GM23248 (cell line): ENCODE results near the gene ZDHHC13. TPM values are rescaled to one million over a fixed set of nuclear protein-coding genes. Genes with fewer than 3 reads are reported as not detected.

Experiments used
- DNase-seq: peaks from one replicate; pipeline ENCODE4 v3.0.0-alpha.2; 2015
- H2AFZ ChIP-seq: fragments of 200-600 bp; sonication (generic); 2 replicates; pipeline ENCODE4 v1.6.1; 2016; ENCODE audit warnings: antibody characterized with exemption
- H3F3A ChIP-seq: fragments of 200-600 bp; sonication (generic); 2 replicates; pipeline ENCODE4 v1.6.1; 2016; ENCODE audit warnings: mild to moderate bottlenecking, antibody characterized with exemption, mixed run types; ENCODE audit not compliant: insufficient read depth
- H3K27ac ChIP-seq: fragments of 200-600 bp; sonication (generic); 2 replicates; pipeline ENCODE4 v1.5.1; 2016; ENCODE audit warnings: mild to moderate bottlenecking
- H3K27me3 ChIP-seq: fragments of 200-600 bp; sonication (generic); replicated peaks from 2 replicates; pipeline ENCODE4 v1.6.1; 2016; ENCODE audit warnings: mild to moderate bottlenecking; ENCODE audit not compliant: insufficient read depth
- H3K36me3 ChIP-seq: fragments of 200-600 bp; sonication (generic); 2 replicates; pipeline ENCODE4 v1.6.1; 2016; ENCODE audit warnings: low read depth, mild to moderate bottlenecking
- H3K4me1 ChIP-seq: fragments of 200-600 bp; sonication (generic); 2 replicates; pipeline ENCODE4 v1.6.1; 2016; ENCODE audit warnings: mild to moderate bottlenecking; ENCODE audit not compliant: insufficient read depth
- H3K4me2 ChIP-seq: fragments of 200-600 bp; sonication (generic); one replicate; pipeline ENCODE4 v1.6.1; 2016; ENCODE audit warnings: mild to moderate bottlenecking; ENCODE audit not compliant: unreplicated experiment
- H3K4me3 ChIP-seq: fragments of 200-600 bp; sonication (generic); 2 replicates; pipeline ENCODE4 v1.5.1; 2016; ENCODE audit warnings: mild to moderate bottlenecking
- H3K79me2 ChIP-seq: fragments of 200-600 bp; sonication (generic); 2 replicates; pipeline ENCODE4 v1.6.1; 2016; ENCODE audit warnings: mild to moderate bottlenecking; ENCODE audit not compliant: insufficient read depth
- H3K9ac ChIP-seq: fragments of 200-600 bp; sonication (generic); 2 replicates; pipeline ENCODE4 v1.6.1; 2016; ENCODE audit warnings: mild to moderate bottlenecking
- H3K9me2 ChIP-seq: fragments of 200-600 bp; sonication (generic); 2 replicates; pipeline ENCODE4 v1.6.1; 2016; ENCODE audit warnings: mixed run types, mild to moderate bottlenecking, moderate library complexity; ENCODE audit not compliant: insufficient read depth
- H3K9me3 ChIP-seq: fragments of 200-600 bp; sonication (generic); one replicate; pipeline ENCODE4 v1.6.1; 2017; ENCODE audit warnings: low read depth
- H4K20me1 ChIP-seq: fragments of 200-600 bp; sonication (generic); 2 replicates; pipeline ENCODE4 v1.6.0; 2016; ENCODE audit not compliant: insufficient read depth
- EZH2 ChIP-seq: fragments of 200-600 bp; sonication (generic); IDR thresholded peaks from 2 replicates; pipeline ENCODE4 v1.6.1; 2018; ENCODE audit warnings: antibody characterized with exemption, mild to moderate bottlenecking; ENCODE audit not compliant: insufficient read depth, poor library complexity, severe bottlenecking
- EZH2phosphoT487 ChIP-seq: fragments of 200-600 bp; sonication (generic); IDR thresholded peaks from 2 replicates; pipeline ENCODE4 v1.6.1; 2018; ENCODE audit warnings: antibody characterized with exemption, moderate library complexity, mild to moderate bottlenecking, low read depth; ENCODE audit not compliant: insufficient read depth
- WGBS, 2 experiments: methylation state at CpG; one replicate each; pipeline ENCODE4 v1.1.6; 2015 to 2017; ENCODE audit warnings: low lambda C conversion rate in 2 of 2, low coverage in 1 of 2; ENCODE audit errors: missing lambda C conversion rate in 2 of 2; 5-methylcytosine and 5-hydroxymethylcytosine counted together
- in situ Hi-C: fragments of 300-500 bp; cut with MboI; formaldehyde crosslinking; loops from 2 replicates; pipeline ENCODE4 v1.15.0; 2020
- polyA plus RNA-seq: library from polyadenylated mRNA; unstranded; fragments of >200 nt; fragmentation: Nextera tagmentation; extraction: Ambion mirVana; gene quantifications from 2 replicates; pipeline ENCODE4 v1.2.1, GENCODE V29; 2016
- total RNA-seq: library from RNA; depleted of rRNA; stranded (reverse); fragments of >200 nt; shearing (Covaris generic); gene quantifications from 2 replicates; pipeline ENCODE4 v1.2.3, GENCODE V29; 2014

ZDHHC13 gene
- total and polyA plus RNA-seq, 2 experiments from 2014 or later = 10.9 to 12.5 TPM

- H3F3A ChIP-seq = no peaks in the 10 kb centered on the region
- H3K4me1 ChIP-seq = no peaks in the 10 kb centered on the region
- peaks cover 10% of the 10 kb centered on the region; the same call in 1 of the 2 replicates for H3K36me3 ChIP-seq
- in situ Hi-C loops = no loop called here
- no peak overlapping the region for H3K9ac ChIP-seq
- H4K20me1 ChIP-seq = no peaks in the 10 kb centered on the region
- no peaks in the 10 kb centered on the region for H3K79me2 ChIP-seq
- TF ChIP-seq EZH2 = no peak
- no peak for TF ChIP-seq EZH2phosphoT487
- no peak for DNase-seq
- H3K9me2 ChIP-seq = no peaks in the 10 kb centered on the region
- H3K27me3 ChIP-seq = no peaks in the 10 kb centered on the region
- no peaks in the 10 kb centered on the region for H3K9me3 ChIP-seq
- H3K4me2 ChIP-seq = no peak overlapping the region
- WGBS, 2 experiments = 65 to 67% methylated on average over 3 of the region's 3 CpGs
- no peak overlapping the region for H3K4me3 ChIP-seq
- no peak overlapping the region for H3K27ac ChIP-seq
- H2AFZ ChIP-seq = no peak overlapping the region
Observed at GRCh38 chr11:19145319-19145718, 28.4 kb downstream of the ZDHHC13 start.

- Histone ChIP-seq H3K4me1 (no peaks in the 10 kb centered on the region), H3K9me2 (no peaks in the 10 kb centered on the region)
- in situ Hi-C loops = no loop called here
Observed at GRCh38 chr11:19156892-19157291, 39.9 kb downstream of the ZDHHC13 start.

GRCh38 chr11:19160847-19161246, 43.9 kb downstream of the ZDHHC13 start:
- no peaks in the 10 kb centered on the region for H3K79me2 ChIP-seq
- H3F3A ChIP-seq = no peaks in the 10 kb centered on the region
- no peak for TF ChIP-seq EZH2phosphoT487
- no peak for TF ChIP-seq EZH2
- in situ Hi-C loops = no loop called here
- H3K9me3 ChIP-seq = no peaks in the 10 kb centered on the region
- H4K20me1 ChIP-seq = no peaks in the 10 kb centered on the region
- no peaks in the 10 kb centered on the region for H3K4me1 ChIP-seq
- H3K4me3 ChIP-seq = no peak overlapping the region
- 94 to 98% methylated on average over 6 of the region's 6 CpGs for WGBS, 2 experiments
- DNase-seq = no peak
- H3K4me2 ChIP-seq = no peak overlapping the region
- no peaks in the 10 kb centered on the region for H3K9me2 ChIP-seq
- H3K27ac ChIP-seq = no peak overlapping the region
- no peak overlapping the region for H3K9ac ChIP-seq
- no peaks in the 10 kb centered on the region for H3K27me3 ChIP-seq
- H2AFZ ChIP-seq = no peak overlapping the region
- H3K36me3 ChIP-seq = peaks cover 23% of the 10 kb centered on the region; the same call in 1 of the 2 replicates

More at GRCh38 chr11:19156892-19157291, 39.9 kb downstream of the ZDHHC13 start:
- no peaks in the 10 kb centered on the region for H3K79me2 ChIP-seq
- H3K27me3 ChIP-seq = no peaks in the 10 kb centered on the region
- no peaks in the 10 kb centered on the region for H4K20me1 ChIP-seq
- no peak overlapping the region for H3K4me2 ChIP-seq
- no peak for TF ChIP-seq EZH2phosphoT487
- TF ChIP-seq EZH2 = no peak
- no peak overlapping the region for H3K9ac ChIP-seq
- peaks cover 23% of the 10 kb centered on the region; the same call in 1 of the 2 replicates for H3K36me3 ChIP-seq
- H3K4me3 ChIP-seq = no peak overlapping the region
- H3K9me3 ChIP-seq = no peaks in the 10 kb centered on the region
- H3F3A ChIP-seq = no peaks in the 10 kb centered on the region
- no peak overlapping the region for H3K27ac ChIP-seq
- 62 to 64% methylated on average over 3 of the region's 3 CpGs for WGBS, 2 experiments
- no peak overlapping the region for H2AFZ ChIP-seq
- DNase-seq = no peak

GRCh38 chr11:19161651-19162050, 44.7 kb downstream of the ZDHHC13 start:
- no peaks in the 10 kb centered on the region for H3K4me1 ChIP-seq
- 92 to 98% methylated on average over 2 of the region's 2 CpGs for WGBS, 2 experiments
- in situ Hi-C loops = no loop called here
- no peaks in the 10 kb centered on the region for H3K9me3 ChIP-seq
- H2AFZ ChIP-seq = no peak overlapping the region
- no peaks in the 10 kb centered on the region for H4K20me1 ChIP-seq
- peaks cover 23% of the 10 kb centered on the region; the same call in 1 of the 2 replicates for H3K36me3 ChIP-seq
- no peak overlapping the region for H3K27ac ChIP-seq
- no peaks in the 10 kb centered on the region for H3K27me3 ChIP-seq
- no peak overlapping the region for H3K4me3 ChIP-seq
- no peak for TF ChIP-seq EZH2
- TF ChIP-seq EZH2phosphoT487 = no peak
- H3K9ac ChIP-seq = no peak overlapping the region
- H3K9me2 ChIP-seq = no peaks in the 10 kb centered on the region
- no peak for DNase-seq
- no peak overlapping the region for H3K4me2 ChIP-seq
- H3F3A ChIP-seq = no peaks in the 10 kb centered on the region
- no peaks in the 10 kb centered on the region for H3K79me2 ChIP-seq
